Measurements from ENCODE around the gene TMEM79.

The TMEM79 gene

GRCh38 chr1:156284112-156284511, at the start of gene TMEM79:
Gene TMEM79 (plus strand): TSS chr1:156284325. CDS start chr1:156285227, 902 bp downstream.
- no peaks in the 10 kb centered on the region for H3K27me3 Mint-ChIP-seq
- peak within 1 kb of the TSS; percentile 97 for H3K27ac Mint-ChIP-seq
- H3K4me1 Mint-ChIP-seq: peaks cover 25 to 40% of the 10 kb centered on the region in 2 donors
- DNase-seq (no peak), ATAC-seq (replicated peaks) (no peak)
- peak within 1 kb of the TSS; percentile 88 to 90 for H3K4me3 Mint-ChIP-seq
- H3K36me3 Mint-ChIP-seq: peaks cover 16 to 41% of the 10 kb centered on the region in 2 donors
- no peaks in the 10 kb centered on the region for H3K9me3 Mint-ChIP-seq

- peaks cover 50 to 57% of the 10 kb centered on the region in 2 donors for H3K36me3 Mint-ChIP-seq
- DNase-seq: no peak
- peak overlapping the region; percentile 25 for H3K27ac Mint-ChIP-seq
- H3K4me3 Mint-ChIP-seq: no peak overlapping the region
- H3K27me3 Mint-ChIP-seq: no peaks in the 10 kb centered on the region
- no peak for ATAC-seq (replicated peaks)
- no peaks in the 10 kb centered on the region for H3K9me3 Mint-ChIP-seq
- H3K4me1 Mint-ChIP-seq: no peaks in the 10 kb centered on the region
These were observed 48.0 kb upstream of the TMEM79 start for GRCh38 chr1:156236164-156236563.

GRCh38 chr1:156238248-156238647, 45.9 kb upstream of the TMEM79 start:
- Mint-ChIP-seq H3K27ac (no peak overlapping the region), H3K4me3 (no peak overlapping the region)
- ATAC-seq (replicated peaks): no peak

GRCh38 chr1:156241311-156241811, 42.8 kb upstream of the TMEM79 start:
- peaks cover 11 to 22% of the 10 kb centered on the region in 2 donors for H3K27me3 Mint-ChIP-seq
- peaks cover 17 to 20% of the 10 kb centered on the region in 2 donors for H3K4me1 Mint-ChIP-seq
- DNase-seq (no peak), ATAC-seq (replicated peaks) (no peak)
- peak overlapping the region; percentile 11 for H3K27ac Mint-ChIP-seq
- peaks cover 52 to 60% of the 10 kb centered on the region in 2 donors for H3K36me3 Mint-ChIP-seq
- no peaks in the 10 kb centered on the region for H3K9me3 Mint-ChIP-seq
- H3K4me3 Mint-ChIP-seq: no peak overlapping the region

More at GRCh38 chr1:156238248-156238647, 45.9 kb upstream of the TMEM79 start:
- no peaks in the 10 kb centered on the region for H3K4me1 Mint-ChIP-seq
- no peaks in the 10 kb centered on the region for H3K9me3 Mint-ChIP-seq
- H3K27me3 Mint-ChIP-seq: no peaks in the 10 kb centered on the region
- DNase-seq: no peak
- peaks cover 55 to 60% of the 10 kb centered on the region in 2 donors for H3K36me3 Mint-ChIP-seq

GRCh38 chr1:156241926-156242325, 42.2 kb upstream of the TMEM79 start, which contains the start of gene BGLAP:
Gene BGLAP (plus strand): TSS chr1:156242184. CDS start chr1:156242232, 48 bp downstream.
- no peak within 1 kb of the TSS for H3K4me3 Mint-ChIP-seq

GRCh38 chr1:156242738-156243137, 41.4 kb upstream of the TMEM79 start:
- Mint-ChIP-seq H3K4me3 (no peak overlapping the region), H3K27ac (no peak overlapping the region), H3K9me3 (no peaks in the 10 kb centered on the region), H3K27me3 (peaks cover 11 to 22% of the 10 kb centered on the region in 2 donors), H3K36me3 (peaks cover 44 to 55% of the 10 kb centered on the region in 2 donors), H3K4me1 (peaks cover 19 to 29% of the 10 kb centered on the region in 2 donors)
- DNase-seq (no peak), ATAC-seq (replicated peaks) (no peak)

More at GRCh38 chr1:156241926-156242325, 42.2 kb upstream of the TMEM79 start, which contains the start of gene BGLAP:
- peaks cover 48 to 55% of the 10 kb centered on the region in 2 donors for H3K36me3 Mint-ChIP-seq
- no peaks in the 10 kb centered on the region for H3K9me3 Mint-ChIP-seq
- H3K4me1 Mint-ChIP-seq: peaks cover 19 to 26% of the 10 kb centered on the region in 2 donors
- DNase-seq (no peak), ATAC-seq (replicated peaks) (no peak)
- peaks cover 11 to 22% of the 10 kb centered on the region in 2 donors for H3K27me3 Mint-ChIP-seq
- peak within 1 kb of the TSS; percentile 11 for H3K27ac Mint-ChIP-seq

- ATAC-seq (replicated peaks) (no peak), DNase-seq (no peak)
- Mint-ChIP-seq H3K9me3 (no peaks in the 10 kb centered on the region), H3K27ac (peak overlapping the region; percentile 53), H3K4me3 (no peak overlapping the region), H3K36me3 (peaks cover 30 to 47% of the 10 kb centered on the region in 2 donors), H3K4me1 (peaks cover 20 to 29% of the 10 kb centered on the region in 2 donors), H3K27me3 (peaks cover 11 to 22% of the 10 kb centered on the region in 2 donors)
These were observed 40.0 kb upstream of the TMEM79 start for GRCh38 chr1:156244126-156244525.

GRCh38 chr1:156244712-156245111, 39.4 kb upstream of the TMEM79 start:
- Mint-ChIP-seq H3K9me3 (no peaks in the 10 kb centered on the region), H3K36me3 (peaks cover 27 to 45% of the 10 kb centered on the region in 2 donors), H3K27ac (peak overlapping the region; percentile 5), H3K27me3 (peaks cover 11 to 22% of the 10 kb centered on the region in 2 donors), H3K4me3 (peak overlapping the region; percentile 83 to 84), H3K4me1 (peaks cover 20 to 29% of the 10 kb centered on the region in 2 donors)
- no peak for DNase-seq
- ATAC-seq (replicated peaks): no peak

- H3K27ac Mint-ChIP-seq: peak overlapping the region; percentile 90
- DNase-seq (no peak), ATAC-seq (replicated peaks) (peak; percentile 64 to 69)
- H3K4me1 Mint-ChIP-seq: peaks cover 20 to 29% of the 10 kb centered on the region in 2 donors
- H3K9me3 Mint-ChIP-seq: no peaks in the 10 kb centered on the region
- H3K36me3 Mint-ChIP-seq: peaks cover 25 to 45% of the 10 kb centered on the region in 2 donors
- peak overlapping the region; percentile 83 to 84 for H3K4me3 Mint-ChIP-seq
- peaks cover 11 to 22% of the 10 kb centered on the region in 2 donors for H3K27me3 Mint-ChIP-seq
These were observed 38.5 kb upstream of the TMEM79 start for GRCh38 chr1:156245451-156246232.

GRCh38 chr1:156246241-156246780, 37.8 kb upstream of the TMEM79 start:
- Mint-ChIP-seq H3K36me3 (peaks cover 23 to 42% of the 10 kb centered on the region in 2 donors), H3K27me3 (peaks cover 11 to 22% of the 10 kb centered on the region in 2 donors), H3K27ac (peak overlapping the region; percentile 89), H3K4me3 (peak overlapping the region; percentile 59 to 60), H3K9me3 (no peaks in the 10 kb centered on the region), H3K4me1 (peaks cover 20 to 29% of the 10 kb centered on the region in 2 donors)
- no peak for DNase-seq
- peak in 1 of 2 donors; percentile 20 for ATAC-seq (replicated peaks)

- no peak for ATAC-seq (replicated peaks)
- Mint-ChIP-seq H3K4me3 (peak overlapping the region in 1 of 2 donors; percentile 60), H3K4me1 (peaks cover 20 to 29% of the 10 kb centered on the region in 2 donors), H3K9me3 (no peaks in the 10 kb centered on the region), H3K36me3 (peaks cover 23 to 42% of the 10 kb centered on the region in 2 donors), H3K27ac (no peak overlapping the region), H3K27me3 (peaks cover 11 to 22% of the 10 kb centered on the region in 2 donors)
- no peak for DNase-seq
These were observed 37.2 kb upstream of the TMEM79 start for GRCh38 chr1:156246781-156247459.

GRCh38 chr1:156247460-156248322, 36.4 kb upstream of the TMEM79 start, which contains the start of gene PAQR6:
Gene PAQR6 (minus strand): TSS chr1:156248056. CDS start chr1:156246731, 1,325 bp downstream.
- H3K4me1 Mint-ChIP-seq: peaks cover 20 to 29% of the 10 kb centered on the region in 2 donors
- peak within 1 kb of the TSS in 1 of 2 donors; percentile 10 for H3K4me3 Mint-ChIP-seq
- H3K27ac Mint-ChIP-seq: peak within 1 kb of the TSS; percentile 31

GRCh38 chr1:156248323-156248683, 35.8 kb upstream of the TMEM79 start:
- peaks cover 22 to 29% of the 10 kb centered on the region in 2 donors for H3K4me1 Mint-ChIP-seq
- peaks cover 20 to 43% of the 10 kb centered on the region in 2 donors for H3K36me3 Mint-ChIP-seq
- DNase-seq (no peak), ATAC-seq (replicated peaks) (no peak)
- no peak overlapping the region for H3K27ac Mint-ChIP-seq
- no peak overlapping the region for H3K4me3 Mint-ChIP-seq
- H3K27me3 Mint-ChIP-seq: peaks cover 11 to 22% of the 10 kb centered on the region in 2 donors
- H3K9me3 Mint-ChIP-seq: no peaks in the 10 kb centered on the region

More at GRCh38 chr1:156247460-156248322, 36.4 kb upstream of the TMEM79 start, which contains the start of gene PAQR6:
- H3K27me3 Mint-ChIP-seq: peaks cover 11 to 22% of the 10 kb centered on the region in 2 donors
- peaks cover 16 to 41% of the 10 kb centered on the region in 2 donors for H3K36me3 Mint-ChIP-seq
- ATAC-seq (replicated peaks) (no peak), DNase-seq (no peak)
- H3K9me3 Mint-ChIP-seq: no peaks in the 10 kb centered on the region
